HG02678 (cell line): ENCODE results near the gene MMP25.
"Not testable (repeated sequence)": the region's sequence is repeated elsewhere in the genome, so short reads cannot be mapped to it uniquely, and the experiment has no call there.

Experiments used
- ATAC-seq: cut with Tn5 transposase; IDR thresholded peaks from one replicate; pipeline ENCODE4 v1.9.1; 2021; ENCODE audit warnings: mild to moderate bottlenecking, moderate library complexity; ENCODE audit not compliant: unreplicated experiment

The MMP25 gene

GRCh38 chr16:3029491-3030221 lies 16.7 kb upstream of the MMP25 start:
- ATAC-seq = no peak

- ATAC-seq = no peak
Observed at GRCh38 chr16:3030222-3031212, 15.8 kb upstream of the MMP25 start.

GRCh38 chr16:3032624-3033023 lies 13.7 kb upstream of the MMP25 start:
- no peak for ATAC-seq

GRCh38 chr16:3035289-3035971 lies 10.9 kb upstream of the MMP25 start:
- ATAC-seq = no peak

- no peak for ATAC-seq
Observed at GRCh38 chr16:3035972-3036725, 10.2 kb upstream of the MMP25 start.

- ATAC-seq = no peak
Observed at GRCh38 chr16:3036726-3037315, 9.5 kb upstream of the MMP25 start, which contains the start of gene BICDL2. BICDL2 (minus strand) TSS chr16:3036944; CDS start chr16:3035496, 1,448 bp downstream.

GRCh38 chr16:3038256-3038655 lies 8.1 kb upstream of the MMP25 start:
- no peak for ATAC-seq

GRCh38 chr16:3038896-3039295 lies 7.5 kb upstream of the MMP25 start:
- ATAC-seq = no peak

- no peak for ATAC-seq
Observed at GRCh38 chr16:3042376-3042775, 4.0 kb upstream of the MMP25 start.

GRCh38 chr16:3044708-3045107 lies 1.7 kb upstream of the MMP25 start:
- ATAC-seq = no peak

GRCh38 chr16:3046641-3047386 lies 453 bp downstream of the MMP25 start:
- ATAC-seq = no peak

GRCh38 chr16:3047387-3047720 lies 993 bp downstream of the MMP25 start:
- no peak for ATAC-seq

- ATAC-seq = no peak
Observed at GRCh38 chr16:3049921-3050481, 3.6 kb downstream of the MMP25 start.

GRCh38 chr16:3050487-3050886 lies 4.1 kb downstream of the MMP25 start:
- ATAC-seq = no peak

GRCh38 chr16:3051009-3051408 lies 4.6 kb downstream of the MMP25 start:
- no peak for ATAC-seq

- ATAC-seq = no peak
Observed at GRCh38 chr16:3051494-3051893, 5.1 kb downstream of the MMP25 start.

- ATAC-seq = not testable (repeated sequence)
Observed at GRCh38 chr16:3052571-3053329, 6.4 kb downstream of the MMP25 start.

GRCh38 chr16:3053330-3053710 lies 7.0 kb downstream of the MMP25 start:
- not testable (repeated sequence) for ATAC-seq
